HG02852 (cell line): ENCODE measurements around the gene ZNF385C.

Experiments
- ATAC-seq: cut with Tn5 transposase; IDR thresholded peaks from one replicate; pipeline ENCODE4 v1.9.1; 2021; ENCODE audit warnings: mild to moderate bottlenecking, moderate library complexity; ENCODE audit not compliant: unreplicated experiment

Gene ZNF385C

DNA sequence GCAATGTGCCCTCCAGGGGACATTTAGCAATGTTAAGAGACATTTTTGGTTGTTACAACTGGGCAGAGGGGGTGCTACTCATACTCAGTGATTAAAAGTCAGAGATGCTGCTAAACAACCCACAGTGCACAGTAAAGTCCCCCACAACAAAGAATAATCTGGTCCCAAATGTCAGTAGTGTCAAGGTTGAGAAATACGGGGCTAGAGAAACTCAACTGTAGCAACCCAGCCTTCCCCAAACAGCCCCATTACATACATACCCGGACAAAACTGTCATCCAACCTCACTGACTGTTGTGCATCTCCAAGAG is 101.5 kb downstream of the ZNF385C start:
- no peak for ATAC-seq

DNA sequence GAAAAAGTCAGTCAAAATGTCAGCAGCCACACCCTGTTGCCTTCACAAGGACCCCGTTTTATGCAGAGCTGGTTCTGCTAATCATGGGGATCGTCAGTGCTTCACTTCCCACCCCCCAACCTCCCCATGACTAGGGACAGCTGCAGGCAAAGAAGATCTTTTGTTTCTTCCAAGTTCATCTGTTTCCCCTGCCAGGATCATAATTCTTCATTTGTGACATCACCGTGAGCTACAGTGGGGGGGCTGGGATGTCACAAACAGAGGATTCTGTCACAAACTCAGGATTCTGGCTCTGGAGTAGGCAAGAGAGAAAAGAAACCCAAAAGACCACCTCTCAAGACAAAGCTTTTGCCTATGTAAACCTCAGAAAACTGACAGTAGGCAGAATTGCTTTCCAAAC is 105.7 kb downstream of the ZNF385C start:
- no peak for ATAC-seq

DNA sequence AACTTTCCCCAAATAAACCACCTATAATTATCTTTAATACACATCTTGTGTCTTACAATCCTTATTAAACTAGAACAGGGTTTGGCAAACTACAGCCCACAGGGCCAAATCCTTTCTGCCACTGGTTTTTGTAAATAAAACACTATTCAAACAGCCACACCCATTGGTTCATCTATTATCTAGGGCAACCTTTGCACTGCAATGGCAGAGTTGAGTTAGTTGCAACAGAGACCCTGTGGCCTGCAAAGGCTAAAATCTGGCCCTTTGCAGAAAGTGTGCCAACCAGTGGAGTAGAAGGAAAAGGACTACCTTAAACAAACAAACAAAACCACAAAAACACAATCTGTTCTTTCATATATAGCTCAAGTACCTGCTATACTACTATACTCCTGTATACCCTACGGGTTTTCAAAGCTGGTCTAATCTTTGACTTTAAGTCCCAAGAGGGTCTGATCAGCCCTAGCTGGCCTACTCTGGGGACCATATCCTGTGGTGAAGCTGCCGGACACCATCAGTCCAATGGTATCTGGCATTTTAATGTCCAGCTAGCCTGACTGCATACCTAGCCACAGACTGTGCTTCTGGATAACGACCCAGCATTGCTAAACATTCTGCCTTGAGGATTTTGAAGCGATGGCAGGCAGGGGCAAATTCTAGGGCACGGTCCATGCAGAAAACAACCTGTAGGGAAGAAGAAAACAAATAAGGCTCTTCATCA is 108.4 kb downstream of the ZNF385C start:
- ATAC-seq: no peak

DNA sequence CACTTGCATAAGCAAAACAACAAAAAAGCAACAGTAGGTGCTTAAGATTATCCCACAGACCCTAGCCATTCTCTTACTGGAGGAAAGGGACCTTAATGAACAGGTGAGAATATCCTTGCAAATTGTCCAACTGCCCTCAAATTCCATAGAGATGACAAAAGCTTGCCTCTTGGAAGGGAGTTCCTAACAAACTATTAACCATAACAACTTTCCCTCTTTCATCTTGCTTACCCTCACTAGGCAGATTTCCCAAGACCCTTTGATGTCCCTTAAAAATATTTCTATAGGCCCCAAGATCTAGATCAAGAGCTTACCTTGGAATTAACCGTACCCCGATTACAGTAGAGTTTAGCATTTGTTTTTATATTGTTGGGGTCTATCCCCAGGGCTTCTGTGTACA is 109.9 kb downstream of the ZNF385C start:
- ATAC-seq: no peak

DNA sequence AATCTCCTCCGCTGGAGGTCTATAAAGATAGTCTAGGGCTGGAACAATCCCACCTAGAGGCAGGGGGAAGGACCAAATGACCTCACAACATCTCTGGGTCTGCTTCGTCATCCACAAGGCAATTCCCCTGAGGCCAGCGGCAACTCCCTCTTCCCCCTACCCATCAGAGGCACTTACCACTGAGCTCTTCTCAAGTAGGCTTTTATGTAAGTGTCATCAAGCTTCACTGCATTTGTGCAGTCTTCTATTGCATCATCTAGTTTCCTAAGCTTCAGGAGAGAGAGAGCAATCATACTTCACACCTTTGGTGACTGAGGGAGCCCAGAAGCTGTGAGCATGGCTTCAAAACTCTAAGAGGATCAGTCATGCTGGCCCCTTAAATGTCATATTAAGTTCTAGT is 110.6 kb downstream of the ZNF385C start:
- no peak for ATAC-seq

DNA sequence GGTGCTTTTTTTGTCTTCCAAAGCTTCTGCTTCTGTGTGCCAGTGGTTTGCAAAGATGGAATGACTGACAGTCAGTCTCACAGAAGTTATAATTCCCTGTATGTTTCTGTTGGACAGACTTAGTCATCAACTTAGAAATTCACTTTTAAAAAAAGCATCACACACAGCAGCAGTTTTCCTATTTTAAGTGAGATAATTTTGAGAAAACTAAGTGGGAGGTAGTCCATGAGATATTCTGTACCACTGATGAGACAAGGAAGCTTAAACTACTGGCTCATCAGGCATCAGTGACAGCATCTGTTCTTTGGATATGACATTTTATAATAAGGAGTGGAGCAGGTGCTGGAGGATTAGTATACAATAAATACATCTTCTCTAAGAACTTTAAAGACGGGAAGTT is 111.6 kb downstream of the ZNF385C start:
- ATAC-seq: no peak

DNA sequence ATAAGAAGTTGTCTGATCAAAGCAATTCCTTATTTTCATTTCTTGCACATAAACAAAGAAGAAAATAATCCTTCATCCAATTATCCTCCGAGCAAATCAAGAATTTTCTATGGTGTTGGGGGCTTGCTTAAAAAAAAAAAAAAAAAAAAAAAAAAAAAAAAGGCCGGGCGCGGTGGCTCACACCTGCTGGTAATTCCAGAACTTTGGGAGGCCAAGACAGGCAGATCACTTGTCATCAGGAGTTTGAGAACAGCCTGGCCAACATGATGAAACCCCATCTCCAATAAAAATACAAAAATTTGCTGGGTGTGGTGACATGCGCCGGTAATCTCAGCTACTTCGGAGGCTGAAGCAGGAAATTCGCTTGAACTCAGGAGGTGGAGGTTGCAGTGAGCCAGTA is 112.4 kb downstream of the ZNF385C start:
- no peak for ATAC-seq

DNA sequence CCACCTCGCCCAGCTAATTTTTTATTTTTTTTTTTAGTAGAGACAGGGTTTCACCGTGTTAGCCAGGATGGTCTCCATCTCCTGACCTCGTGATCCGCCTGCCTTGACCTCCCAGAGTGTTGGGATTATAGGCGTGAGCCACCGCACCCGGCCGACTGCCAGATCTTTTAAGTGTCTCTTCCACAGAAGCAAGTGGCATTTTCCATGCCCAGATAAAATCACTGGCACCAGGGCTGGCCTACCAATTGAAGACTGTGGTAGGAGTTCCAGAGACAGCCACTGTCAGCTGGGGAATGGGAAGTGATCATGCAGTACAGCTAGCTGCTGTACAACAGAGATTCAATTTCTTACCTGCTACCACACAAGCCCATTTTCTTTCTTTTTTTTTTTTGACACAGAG is 113.8 kb downstream of the ZNF385C start:
- ATAC-seq: no peak

DNA sequence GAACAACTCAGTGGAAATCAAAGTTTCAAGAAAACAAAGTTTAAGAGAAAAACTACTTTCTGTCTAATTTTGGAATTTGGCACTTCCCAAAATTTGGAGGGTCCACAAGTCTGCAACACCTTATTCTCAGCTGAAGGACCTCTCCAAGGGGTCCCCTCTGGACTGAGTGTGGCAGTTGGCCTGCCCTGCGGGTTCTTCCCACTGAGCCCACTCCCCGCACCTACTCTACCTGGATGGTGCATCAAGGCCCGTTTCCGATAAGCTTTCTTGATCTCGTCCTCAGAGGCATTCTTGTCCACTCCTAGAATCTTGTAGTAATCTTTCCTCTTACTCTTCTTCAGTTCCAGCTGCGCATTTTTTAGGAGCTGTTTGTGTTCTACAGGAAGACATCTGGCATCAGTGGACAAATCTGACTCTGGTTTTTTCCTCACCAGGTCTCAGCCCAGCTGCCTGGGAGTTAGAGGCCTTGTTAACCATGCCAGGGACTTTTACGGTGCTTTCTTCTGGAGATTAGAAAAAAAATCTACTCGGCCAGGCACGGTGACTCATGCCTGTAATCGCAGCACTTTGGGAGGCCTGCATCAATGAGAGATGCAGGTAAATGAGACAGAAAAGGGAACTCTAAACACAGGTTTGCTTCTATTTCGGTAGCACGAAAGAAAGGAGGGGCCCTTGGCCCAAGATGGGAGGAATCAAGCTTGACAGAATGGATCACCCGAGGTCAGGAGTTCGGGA is 116.1 kb downstream of the ZNF385C start:
- ATAC-seq: no peak

DNA sequence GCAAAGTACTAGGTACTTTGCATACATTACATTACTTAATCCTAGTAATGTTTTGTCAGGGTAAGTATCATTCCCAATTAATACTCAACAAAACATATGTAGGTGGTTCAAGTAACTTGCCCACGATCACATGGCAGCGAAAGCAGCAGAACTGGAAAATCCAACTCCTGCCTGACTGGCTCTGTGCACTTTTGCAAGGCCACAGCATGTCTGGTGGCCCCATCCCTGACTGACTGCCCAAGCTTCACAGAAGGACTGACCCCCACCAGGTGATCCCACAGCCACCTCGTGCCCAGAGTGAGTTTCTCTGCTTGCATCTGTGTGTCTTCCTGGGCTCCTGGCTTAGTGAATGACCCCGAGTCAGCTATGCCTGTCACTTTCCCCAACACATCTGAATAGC is 120.3 kb downstream of the ZNF385C start:
- ATAC-seq: no peak

DNA sequence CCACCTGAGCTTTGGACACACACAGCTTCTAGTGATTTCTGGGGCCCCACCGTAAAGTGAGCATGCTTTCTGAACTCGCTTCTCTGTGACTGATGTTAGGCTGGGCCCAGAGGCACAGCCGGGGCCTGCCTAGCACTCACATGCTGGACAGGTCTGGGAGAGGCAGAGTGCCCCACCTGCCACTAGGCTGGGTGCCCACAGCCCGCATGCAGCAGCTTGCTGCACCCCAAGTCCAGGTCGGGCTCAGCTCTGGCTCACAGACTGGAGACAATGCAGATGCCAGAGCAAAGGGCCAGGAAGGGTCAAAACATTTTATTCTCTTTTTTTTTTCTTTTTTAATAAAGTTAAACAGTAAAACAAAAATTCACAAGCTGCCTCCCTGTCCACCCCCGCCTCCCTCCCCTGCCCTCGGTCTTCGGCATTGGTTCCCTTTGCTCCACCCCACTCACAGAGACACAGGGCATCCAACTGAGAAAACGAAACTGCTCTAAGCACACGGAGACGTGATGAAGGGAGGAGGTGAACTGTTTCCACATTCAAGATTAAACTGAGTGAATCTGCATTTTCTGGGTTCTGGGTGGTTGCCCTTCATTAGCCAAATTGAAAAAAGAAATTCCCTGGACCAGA is 122.0 kb downstream of the ZNF385C start:
- ATAC-seq: no peak
